ENCODE results near the gene WDR45B.
"Not testable (repeated sequence)": the region's sequence is repeated elsewhere in the genome, so short reads cannot be mapped to it uniquely, and the experiment has no call there.

WDR45B gene

GRCh38 chr17:82599674-82600661, 48.3 kb downstream of the WDR45B start:
- no peak for DNase-seq (ENCODE audit: low spot score)

GRCh38 chr17:82598256-82599119, 49.8 kb downstream of the WDR45B start:
- DNase-seq (ENCODE audit: low spot score) = no peak

GRCh38 chr17:82596837-82597672, 51.2 kb downstream of the WDR45B start:
- no peak for DNase-seq (ENCODE audit: low spot score)

- no peak for DNase-seq (ENCODE audit: low spot score)
Observed at GRCh38 chr17:82596296-82596695, 51.9 kb downstream of the WDR45B start.

- no peak for DNase-seq (ENCODE audit: low spot score)
Observed at GRCh38 chr17:82595893-82596292, 52.4 kb downstream of the WDR45B start.

GRCh38 chr17:82594571-82594970, 53.7 kb downstream of the WDR45B start:
- DNase-seq (ENCODE audit: low spot score) = no peak

GRCh38 chr17:82593590-82594087, 54.6 kb downstream of the WDR45B start:
- DNase-seq (ENCODE audit: low spot score) = no peak

- DNase-seq (ENCODE audit: low spot score) = peak; percentile 68
Observed at GRCh38 chr17:82592767-82593589, 55.3 kb downstream of the WDR45B start.

- no peak for DNase-seq (ENCODE audit: low spot score)
Observed at GRCh38 chr17:82592289-82592766, 55.9 kb downstream of the WDR45B start.

- no peak for DNase-seq (ENCODE audit: low spot score)
Observed at GRCh38 chr17:82590881-82591539, 57.2 kb downstream of the WDR45B start.

GRCh38 chr17:82590216-82590615, 58.0 kb downstream of the WDR45B start:
- no peak for DNase-seq (ENCODE audit: low spot score)

GRCh38 chr17:82589851-82590180, 58.4 kb downstream of the WDR45B start:
- no peak for DNase-seq (ENCODE audit: low spot score)

GRCh38 chr17:82588266-82589175, 59.7 kb downstream of the WDR45B start:
- DNase-seq (ENCODE audit: low spot score) = no peak

GRCh38 chr17:82587234-82588086, 60.8 kb downstream of the WDR45B start:
- no peak for DNase-seq (ENCODE audit: low spot score)

- DNase-seq (ENCODE audit: low spot score) = no peak
Observed at GRCh38 chr17:82586576-82587233, 61.5 kb downstream of the WDR45B start.

- not testable (repeated sequence) for DNase-seq (ENCODE audit: low spot score)
Observed at GRCh38 chr17:82585935-82586575, 62.2 kb downstream of the WDR45B start.

- no peak for DNase-seq (ENCODE audit: low spot score)
Observed at GRCh38 chr17:82583720-82584234, 64.5 kb downstream of the WDR45B start.
